GM06990 (cell line): ENCODE measurements around the gene SMC1B.

Experiments used
- DNase-seq: peaks from one replicate; pipeline ENCODE4 v3.0.0-alpha.2; 2011; ENCODE audit not compliant: insufficient read length; ENCODE audit errors: extremely low read depth
- H3K27me3 ChIP-seq: replicated peaks from 2 replicates; pipeline ENCODE4 v1.6.0; 2011; ENCODE audit warnings: low read length; ENCODE audit not compliant: control insufficient read depth, insufficient read depth
- H3K36me3 ChIP-seq: 2 replicates; pipeline ENCODE4 v1.5.1; 2011; ENCODE audit warnings: low read length; ENCODE audit not compliant: control insufficient read depth, insufficient read depth
- H3K4me3 ChIP-seq: replicated peaks from 2 replicates; pipeline ENCODE4 v1.5.1; 2011; ENCODE audit warnings: low read depth, mild to moderate bottlenecking, control low read depth, low read length
- CTCF ChIP-seq: IDR thresholded peaks from 2 replicates; pipeline ENCODE4 v1.5.1; 2011; ENCODE audit warnings: low read length, control low read depth, mild to moderate bottlenecking, inconsistent platforms; ENCODE audit not compliant: insufficient read depth, poor library complexity, severe bottlenecking

SMC1B gene

GRCh38 chr22:45456811-45457210, 43.4 kb upstream of the SMC1B start:
- Histone ChIP-seq H3K27me3 (no peaks in the 10 kb centered on the region; the same call in 1 of the 2 replicates), H3K4me3 (no peak overlapping the region), H3K36me3 (no peaks in the 10 kb centered on the region)
- DNase-seq = no peak
- TF ChIP-seq CTCF = no peak

- no peak overlapping the region for H3K4me3 ChIP-seq
- H3K27me3 ChIP-seq = no peaks in the 10 kb centered on the region; the same call in 1 of the 2 replicates
- no peak for TF ChIP-seq CTCF
- H3K36me3 ChIP-seq = no peaks in the 10 kb centered on the region
- DNase-seq = no peak
These were observed 42.2 kb upstream of the SMC1B start for GRCh38 chr22:45455621-45456020.

GRCh38 chr22:45455212-45455611, 41.8 kb upstream of the SMC1B start:
- TF ChIP-seq CTCF = no peak
- no peaks in the 10 kb centered on the region; the same call in 1 of the 2 replicates for H3K27me3 ChIP-seq
- no peak for DNase-seq
- no peaks in the 10 kb centered on the region for H3K36me3 ChIP-seq
- no peak overlapping the region for H3K4me3 ChIP-seq

GRCh38 chr22:45454275-45454674, 40.9 kb upstream of the SMC1B start:
- H3K27me3 ChIP-seq = no peaks in the 10 kb centered on the region; the same call in 1 of the 2 replicates
- H3K36me3 ChIP-seq = no peaks in the 10 kb centered on the region
- no peak overlapping the region for H3K4me3 ChIP-seq
- TF ChIP-seq CTCF = no peak
- DNase-seq = no peak

GRCh38 chr22:45453764-45454163, 40.4 kb upstream of the SMC1B start:
- TF ChIP-seq CTCF = no peak
- Histone ChIP-seq H3K27me3 (no peaks in the 10 kb centered on the region; the same call in 1 of the 2 replicates), H3K4me3 (no peak overlapping the region), H3K36me3 (no peaks in the 10 kb centered on the region)
- DNase-seq = no peak
